SK-N-DZ (cell line): ENCODE data around the gene SOS1.
"Not testable (repeated sequence)": the region's sequence is repeated elsewhere in the genome, so short reads cannot be mapped to it uniquely, and the experiment has no call there.

Source experiments
- DNase-seq: peaks from one replicate; pipeline ENCODE4 v3.0.0-alpha.2; 2015; ENCODE audit warnings: low spot score

The SOS1 gene

GRCh38 chr2:39107156-39107555, 13.7 kb downstream of the SOS1 start:
- DNase-seq: peak; percentile 66

GRCh38 chr2:39099870-39100728, 20.8 kb downstream of the SOS1 start:
- DNase-seq: no peak

- no peak for DNase-seq
Observed at GRCh38 chr2:39099310-39099869, 21.5 kb downstream of the SOS1 start.

GRCh38 chr2:39095624-39096023, 25.2 kb downstream of the SOS1 start:
- DNase-seq: no peak

GRCh38 chr2:39094717-39095363, 26.0 kb downstream of the SOS1 start:
- no peak for DNase-seq

- peak; percentile 67 for DNase-seq
Observed at GRCh38 chr2:39093218-39093898, 27.5 kb downstream of the SOS1 start.

- no peak for DNase-seq
Observed at GRCh38 chr2:39091543-39091942, 29.3 kb downstream of the SOS1 start.

GRCh38 chr2:39091063-39091462, 29.8 kb downstream of the SOS1 start:
- DNase-seq: no peak

- DNase-seq: no peak
Observed at GRCh38 chr2:39080152-39080551, 40.7 kb downstream of the SOS1 start.

- no peak for DNase-seq
Observed at GRCh38 chr2:39069890-39070465, 50.9 kb downstream of the SOS1 start.

- DNase-seq: no peak
Observed at GRCh38 chr2:39069136-39069515, 51.7 kb downstream of the SOS1 start.

GRCh38 chr2:39068299-39069135, 52.3 kb downstream of the SOS1 start:
- no peak for DNase-seq

- no peak for DNase-seq
Observed at GRCh38 chr2:39065616-39066015, 55.2 kb downstream of the SOS1 start.

- DNase-seq: no peak
Observed at GRCh38 chr2:39062320-39062719, 58.5 kb downstream of the SOS1 start.

GRCh38 chr2:39061280-39061679, 59.6 kb downstream of the SOS1 start:
- no peak for DNase-seq

- DNase-seq: peak; percentile 43
Observed at GRCh38 chr2:39059366-39059952, 61.4 kb downstream of the SOS1 start.

- no peak for DNase-seq
Observed at GRCh38 chr2:39058101-39058500, 62.8 kb downstream of the SOS1 start.

GRCh38 chr2:39052665-39053064, 68.2 kb downstream of the SOS1 start:
- DNase-seq: not testable (repeated sequence)

- DNase-seq: no peak
Observed at GRCh38 chr2:39050109-39050508, 70.7 kb downstream of the SOS1 start.

GRCh38 chr2:39039072-39039471, 81.8 kb downstream of the SOS1 start:
- no peak for DNase-seq

GRCh38 chr2:39033980-39034379, 86.9 kb downstream of the SOS1 start:
- no peak for DNase-seq
